Measurements from ENCODE around the gene MEPE. TPM values are rescaled to one million over a fixed set of nuclear protein-coding genes. Genes with fewer than 3 reads are reported as not detected.

The MEPE gene
- total RNA-seq (not detected), polyA plus RNA-seq (not detected)
- long read RNA-seq, donor 1: 0 reads
- long read RNA-seq, donor 2: 0 reads

- Histone ChIP-seq H3K4me3 (no peak within 1 kb of the TSS), H3K27me3 (ENCODE audit: insufficient read depth in 3 of 3, low read length in 2 of 3) (no peaks in the 10 kb centered on the region), H3K36me3 (ENCODE audit: insufficient read depth in 1 of 2, low read depth in 1 of 2) (no peaks in the 10 kb centered on the region), H3K4me1 (no peaks in the 10 kb centered on the region), H3K27ac (no peak within 1 kb of the TSS), H3K9me3 (no peaks in the 10 kb centered on the region)
- no peak for TF ChIP-seq CTCF (IDR thresholded peaks at IDR 0.05)
- WGBS, 3 donors: 78 to 99% (median 97%) methylated on average over 2 of the region's 2 CpGs
- intact Hi-C loops (cut with DNase I): no loop called here
- ATAC-seq (no peak), DNase-seq (no peak)
Measured at GRCh38 chr4:87832669-87833068, at the start of gene MEPE. TSS of gene MEPE (plus strand) at chr4:87832969. CDS start at chr4:87834715, 1,746 bp downstream.

DNA sequence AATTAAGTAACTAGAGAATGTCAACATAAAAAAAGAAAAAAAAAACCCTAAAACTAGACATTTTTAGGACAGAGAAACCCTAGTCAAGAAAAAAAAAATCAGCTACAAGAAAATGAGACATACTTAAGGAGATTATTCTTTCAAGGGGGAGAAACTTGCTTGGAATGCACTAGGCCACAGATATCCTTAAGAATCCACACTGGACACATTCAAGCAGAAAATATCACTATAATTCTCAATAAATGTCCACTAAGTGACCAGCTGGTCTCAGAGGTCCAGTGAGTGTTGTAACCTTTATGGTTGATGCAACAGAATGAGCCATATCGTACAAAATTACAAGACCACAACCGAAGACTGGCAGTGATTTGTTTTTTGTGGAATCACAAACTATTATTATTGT is 49.0 kb upstream of the MEPE start:
- no peak overlapping the region for H3K27ac ChIP-seq
- no peaks in the 10 kb centered on the region for H3K36me3 ChIP-seq (ENCODE audit: insufficient read depth in 1 of 2, low read depth in 1 of 2)
- 39 to 67% (median 43%) methylated on average over 2 of the region's 2 CpGs for WGBS, 3 donors
- ATAC-seq (no peak), DNase-seq (no peak)
- intact Hi-C loops (cut with DNase I): no loop called here
- H3K9me3 ChIP-seq: no peaks in the 10 kb centered on the region
- no peaks in the 10 kb centered on the region for H3K27me3 ChIP-seq (ENCODE audit: insufficient read depth in 3 of 3, low read length in 2 of 3)
- no peaks in the 10 kb centered on the region for H3K4me1 ChIP-seq
- H3K4me3 ChIP-seq: no peak overlapping the region
- no peak for TF ChIP-seq CTCF (IDR thresholded peaks at IDR 0.05)

DNA sequence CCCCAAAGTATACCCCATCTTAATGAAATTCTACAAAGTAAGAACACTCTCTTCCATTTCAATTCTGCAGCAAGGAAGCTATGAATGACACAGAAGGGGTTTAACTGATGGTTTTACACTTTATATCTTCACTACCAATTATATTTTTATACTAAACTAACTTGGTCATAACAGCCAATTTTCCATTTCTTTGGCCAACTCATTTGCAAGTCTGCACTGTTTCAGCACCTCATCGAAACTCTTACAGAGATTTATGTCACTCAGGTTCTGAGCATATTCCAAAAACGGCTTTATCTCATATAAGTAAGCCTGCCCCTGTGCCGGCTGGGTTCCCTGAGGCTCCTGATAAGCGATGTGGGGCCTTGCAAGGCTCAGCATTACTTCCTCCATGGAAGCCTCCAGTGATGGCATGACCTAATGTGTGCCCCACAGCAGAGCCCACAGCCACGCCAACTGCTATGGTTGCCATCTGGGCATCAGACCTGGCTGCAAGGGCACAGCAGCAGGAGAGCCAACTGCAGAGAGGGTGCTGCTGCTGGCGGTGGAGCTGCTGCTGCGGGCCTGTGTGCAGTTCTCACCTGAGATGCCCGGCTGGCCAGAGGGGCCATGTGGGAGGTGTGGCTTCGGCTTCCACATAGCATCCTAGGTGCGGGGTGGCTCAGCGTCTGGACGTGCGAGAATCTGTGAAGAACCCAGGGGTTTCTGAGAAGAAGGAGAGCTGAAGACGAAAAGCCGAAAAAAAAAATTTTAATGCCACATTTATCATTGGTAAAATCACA is 46.8 kb upstream of the MEPE start:
- ATAC-seq (no peak), DNase-seq (no peak)
- 83 to 86% (median 86%) methylated on average over 15 of the region's 15 CpGs for WGBS, 3 donors
- Histone ChIP-seq H3K27ac (no peak overlapping the region), H3K4me1 (no peaks in the 10 kb centered on the region), H3K9me3 (no peaks in the 10 kb centered on the region), H3K36me3 (ENCODE audit: insufficient read depth in 1 of 2, low read depth in 1 of 2) (no peaks in the 10 kb centered on the region), H3K27me3 (ENCODE audit: insufficient read depth in 3 of 3, low read length in 2 of 3) (no peaks in the 10 kb centered on the region), H3K4me3 (no peak overlapping the region)
- intact Hi-C loops (cut with DNase I): no loop called here
- TF ChIP-seq CTCF (IDR thresholded peaks at IDR 0.05): no peak

DNA sequence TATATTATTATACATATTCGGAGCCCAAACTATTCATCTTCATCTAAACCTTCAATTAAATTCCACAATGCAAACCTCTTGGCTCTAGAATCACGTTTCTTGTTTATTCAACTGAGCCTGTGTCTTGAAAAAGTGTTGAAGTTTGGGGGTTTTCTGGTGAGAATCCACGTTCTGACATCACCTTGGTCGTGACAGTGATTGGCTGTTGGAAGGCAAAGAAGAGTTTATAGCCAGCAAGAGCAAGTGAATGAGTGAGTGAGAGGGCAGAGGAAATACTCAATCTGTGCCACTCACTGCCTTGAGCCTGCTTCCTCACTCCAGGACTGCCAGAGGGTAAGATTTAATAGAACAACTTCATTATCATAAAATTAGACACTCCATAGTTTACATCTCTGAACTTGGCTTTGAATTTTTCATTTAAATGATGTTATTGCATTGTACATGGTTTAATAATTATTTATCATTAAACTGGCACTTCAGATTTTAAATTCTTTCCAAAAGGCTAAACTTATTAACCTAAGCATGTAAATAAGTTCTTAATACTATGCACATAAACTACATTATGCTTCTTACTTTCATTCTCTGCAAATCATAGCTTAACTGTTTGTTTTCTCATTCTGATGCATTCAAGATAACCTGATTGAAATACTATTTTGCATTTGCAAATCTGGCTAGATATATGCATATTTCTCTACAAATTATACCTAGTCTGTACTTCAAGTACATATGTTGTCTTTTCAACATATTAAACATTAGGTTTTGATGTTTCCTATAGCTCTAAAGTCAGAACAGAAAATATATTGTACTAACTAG is 33.3 kb upstream of the MEPE start, which contains the start of gene IBSP:
Gene IBSP, plus strand, starts transcription at position 254 of the 813 bp plus-strand sequence. CDS start 2,808 bp downstream, outside the sequence.
- ATAC-seq: no peak
- no peak for TF ChIP-seq CTCF (IDR thresholded peaks at IDR 0.05)
- intact Hi-C loops (cut with DNase I): no loop called here
- Histone ChIP-seq H3K36me3 (ENCODE audit: insufficient read depth in 1 of 2, low read depth in 1 of 2) (no peaks in the 10 kb centered on the region), H3K4me3 (no peak within 1 kb of the TSS), H3K27ac (no peak within 1 kb of the TSS), H3K4me1 (no peaks in the 10 kb centered on the region), H3K27me3 (ENCODE audit: insufficient read depth in 3 of 3, low read length in 2 of 3) (no peaks in the 10 kb centered on the region), H3K9me3 (no peaks in the 10 kb centered on the region)
- WGBS, 3 donors: 51 to 61% (median 57%) methylated on average over 4 of the region's 4 CpGs
- DNase-seq: no peak
